NK-92 treated with Interleukin-12 subunit alpha and Interleukin-12 subunit beta, amount 100 ng/mL, for 24 hours (cell line): ENCODE results near the gene UMAD1.

Experiments
- DNase-seq: peaks from one replicate; lab custom pipeline; 2025; lab: John Stamatoyannopoulos, UW

UMAD1 gene

GRCh38 chr7:7922684-7923385 is 282.3 kb downstream of the UMAD1 start:
- no peak for DNase-seq

DNA sequence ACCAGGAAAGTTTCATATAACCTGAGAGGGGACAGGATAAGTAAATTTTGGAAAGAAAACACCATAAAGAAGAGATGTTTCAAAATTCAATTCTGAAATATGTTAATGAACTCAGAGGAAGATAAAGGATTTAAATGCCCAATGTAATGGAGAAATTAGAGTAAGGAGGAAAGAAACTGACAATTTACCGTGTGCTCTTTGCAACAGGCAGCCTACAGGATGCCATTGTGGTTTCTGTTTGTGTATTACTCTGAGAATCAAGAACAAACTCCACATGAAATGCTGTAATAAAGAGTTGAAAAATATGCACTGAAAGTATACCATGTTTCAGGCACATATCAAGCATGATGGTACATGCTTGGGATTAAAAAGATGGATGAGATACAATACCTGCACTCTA is 283.3 kb downstream of the UMAD1 start:
- DNase-seq = no peak

- DNase-seq = no peak
Observed at GRCh38 chr7:7924303-7924702, 283.8 kb downstream of the UMAD1 start.
